Loucy (cell line): ENCODE data around the gene STRN4.

ENCODE experiments used
- EZH2phosphoT487 ChIP-seq: fragments of 200-600 bp; IDR thresholded peaks from 2 replicates; pipeline ENCODE4 v1.6.1; 2018; ENCODE audit warnings: antibody characterized with exemption, mild to moderate bottlenecking, moderate library complexity, borderline replicate concordance
- TF ChIP-seq, protein P1 (sequence below): fragments of 200-600 bp; sonication (generic); conservative IDR thresholded peaks from 2 replicates; pipeline ENCODE4 v1.5.1; 2014; ENCODE audit warnings: mild to moderate bottlenecking, antibody characterized with exemption, low read length

DNA sequence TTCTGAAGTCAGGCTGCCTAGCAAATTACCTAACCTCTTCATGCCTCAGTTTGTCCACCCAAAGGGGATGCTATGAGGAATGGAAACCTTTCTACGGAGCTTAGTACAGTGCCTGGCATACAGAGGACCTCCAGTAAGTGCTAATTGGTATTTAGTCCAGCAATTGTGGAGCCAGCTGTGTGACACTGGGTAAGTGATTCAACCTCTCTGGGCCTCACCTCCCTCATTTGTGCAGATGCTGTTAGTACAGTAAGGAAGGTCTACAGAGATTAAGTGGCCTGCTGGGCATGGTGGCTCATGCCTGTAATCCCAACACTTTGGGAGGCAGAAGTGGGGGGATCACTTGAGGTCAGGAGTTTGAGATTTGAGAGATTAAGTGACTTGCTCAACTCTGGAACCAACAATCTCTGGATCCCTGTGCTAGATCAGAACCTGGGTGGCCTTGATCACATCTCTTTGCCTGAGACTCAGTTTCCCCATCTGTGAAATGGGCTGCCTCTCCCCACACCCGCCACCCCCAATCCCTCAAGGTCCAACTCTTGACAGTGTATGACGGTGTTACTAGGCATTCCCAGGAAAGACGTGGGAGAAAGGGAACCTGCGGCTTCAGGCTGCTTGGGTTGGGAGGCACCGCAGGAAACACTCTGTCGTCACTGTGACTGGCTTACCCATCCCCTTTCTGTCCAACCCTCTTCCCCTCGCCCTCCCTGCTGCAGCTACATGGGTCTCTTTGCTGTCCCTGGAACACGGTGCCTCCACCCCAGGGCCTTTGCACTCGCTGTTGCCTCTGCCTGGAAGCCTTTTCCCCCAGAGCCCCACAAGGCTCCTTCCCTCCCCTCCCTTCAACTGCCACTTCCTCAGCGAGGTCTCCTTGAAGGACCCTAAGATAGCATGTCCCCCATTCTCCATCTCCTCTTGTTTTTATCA is 47.6 kb downstream of the STRN4 start:
- TF ChIP-seq, protein P1, sequence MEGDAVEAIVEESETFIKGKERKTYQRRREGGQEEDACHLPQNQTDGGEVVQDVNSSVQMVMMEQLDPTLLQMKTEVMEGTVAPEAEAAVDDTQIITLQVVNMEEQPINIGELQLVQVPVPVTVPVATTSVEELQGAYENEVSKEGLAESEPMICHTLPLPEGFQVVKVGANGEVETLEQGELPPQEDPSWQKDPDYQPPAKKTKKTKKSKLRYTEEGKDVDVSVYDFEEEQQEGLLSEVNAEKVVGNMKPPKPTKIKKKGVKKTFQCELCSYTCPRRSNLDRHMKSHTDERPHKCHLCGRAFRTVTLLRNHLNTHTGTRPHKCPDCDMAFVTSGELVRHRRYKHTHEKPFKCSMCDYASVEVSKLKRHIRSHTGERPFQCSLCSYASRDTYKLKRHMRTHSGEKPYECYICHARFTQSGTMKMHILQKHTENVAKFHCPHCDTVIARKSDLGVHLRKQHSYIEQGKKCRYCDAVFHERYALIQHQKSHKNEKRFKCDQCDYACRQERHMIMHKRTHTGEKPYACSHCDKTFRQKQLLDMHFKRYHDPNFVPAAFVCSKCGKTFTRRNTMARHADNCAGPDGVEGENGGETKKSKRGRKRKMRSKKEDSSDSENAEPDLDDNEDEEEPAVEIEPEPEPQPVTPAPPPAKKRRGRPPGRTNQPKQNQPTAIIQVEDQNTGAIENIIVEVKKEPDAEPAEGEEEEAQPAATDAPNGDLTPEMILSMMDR, result no peak
- TF ChIP-seq EZH2phosphoT487, result no peak
